ENCODE data around the gene MFAP4. TPM values are rescaled to one million over a fixed set of nuclear protein-coding genes. Genes with fewer than 3 reads are reported as not detected.

The MFAP4 gene
- total RNA-seq, 1 experiment from 2014 or later: not detected

DNA sequence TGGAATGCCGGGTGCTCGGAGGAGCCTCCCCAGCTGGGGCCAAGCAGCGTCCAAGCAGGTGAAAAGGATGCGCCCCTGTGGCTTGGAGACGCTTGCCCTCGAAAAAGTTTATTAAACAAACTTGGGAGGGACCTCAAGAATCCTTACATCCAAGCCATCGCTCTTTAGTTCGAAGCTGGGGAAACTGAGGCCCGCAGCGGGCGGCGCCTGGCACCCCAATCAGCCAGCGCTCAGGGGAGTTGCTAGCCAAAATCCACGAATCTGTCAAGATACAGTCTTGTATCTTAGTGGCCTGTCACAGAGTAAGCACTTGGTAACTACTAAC is 23.9 kb downstream of the MFAP4 start:
- H3K27me3 ChIP-seq (ENCODE audit: low read length): no peaks in the 10 kb centered on the region
- peak overlapping the region; percentile 79 for H3K4me3 ChIP-seq (ENCODE audit: low read length)
- TF ChIP-seq EZH2 (IDR thresholded peaks at IDR 0.05; ENCODE audit: low read length, unreplicated experiment): no peak
- TF ChIP-seq, protein P1, sequence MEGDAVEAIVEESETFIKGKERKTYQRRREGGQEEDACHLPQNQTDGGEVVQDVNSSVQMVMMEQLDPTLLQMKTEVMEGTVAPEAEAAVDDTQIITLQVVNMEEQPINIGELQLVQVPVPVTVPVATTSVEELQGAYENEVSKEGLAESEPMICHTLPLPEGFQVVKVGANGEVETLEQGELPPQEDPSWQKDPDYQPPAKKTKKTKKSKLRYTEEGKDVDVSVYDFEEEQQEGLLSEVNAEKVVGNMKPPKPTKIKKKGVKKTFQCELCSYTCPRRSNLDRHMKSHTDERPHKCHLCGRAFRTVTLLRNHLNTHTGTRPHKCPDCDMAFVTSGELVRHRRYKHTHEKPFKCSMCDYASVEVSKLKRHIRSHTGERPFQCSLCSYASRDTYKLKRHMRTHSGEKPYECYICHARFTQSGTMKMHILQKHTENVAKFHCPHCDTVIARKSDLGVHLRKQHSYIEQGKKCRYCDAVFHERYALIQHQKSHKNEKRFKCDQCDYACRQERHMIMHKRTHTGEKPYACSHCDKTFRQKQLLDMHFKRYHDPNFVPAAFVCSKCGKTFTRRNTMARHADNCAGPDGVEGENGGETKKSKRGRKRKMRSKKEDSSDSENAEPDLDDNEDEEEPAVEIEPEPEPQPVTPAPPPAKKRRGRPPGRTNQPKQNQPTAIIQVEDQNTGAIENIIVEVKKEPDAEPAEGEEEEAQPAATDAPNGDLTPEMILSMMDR (conservative IDR thresholded peaks at IDR 0.05; ENCODE audit: low read depth, low read length): peak; percentile 48; the same call in 1 of the 2 replicates
- no peak for DNase-seq
- no peaks in the 10 kb centered on the region for H3K9me3 ChIP-seq (ENCODE audit: low read length)
- H3F3A ChIP-seq (ENCODE audit: low read length, unreplicated experiment): no peaks in the 10 kb centered on the region
- H2AFZ ChIP-seq (ENCODE audit: low read length): peak overlapping the region; percentile 87
- no peaks in the 10 kb centered on the region for H4K20me1 ChIP-seq (ENCODE audit: low read length)
- H3K27ac ChIP-seq (ENCODE audit: low read length): no peak overlapping the region
- H3K36me3 ChIP-seq (ENCODE audit: low read depth, low read length): no peaks in the 10 kb centered on the region
- H3K4me1 ChIP-seq (ENCODE audit: insufficient read depth, low read length): peaks cover 10% of the 10 kb centered on the region
- peaks cover 4% of the 10 kb centered on the region for H3K79me2 ChIP-seq (ENCODE audit: low read length)
- intact Hi-C loops (cut with micrococcal nuclease): loop anchor here (1.0 to 10.0 kb wide), 3 partner anchors 14 to 402 kb away; no protein-coding TSS in a partner anchor
- POLR2A ChIA-PET (ENCODE audit: unreplicated experiment): interaction anchor here (0.6 to 1.7 kb wide), 3 partner anchors 14 to 40 kb away, joined by 4 to 13 read pairs (median 5); no protein-coding TSS in a partner anchor
- no TSS peak for BruUV-seq (replicated peaks)
- peak overlapping the region; percentile 77 for H3K9ac ChIP-seq (ENCODE audit: low read length)
- CTCF ChIA-PET: interaction anchor here (1.1 to 1.6 kb wide), 6 partner anchors 9 to 399 kb away, joined by 3 to 17 read pairs (median 9); partner anchors contain the start of gene MAPK7
- no peaks in the 10 kb centered on the region for H3K9me2 ChIP-seq (replicated peaks; ENCODE audit: low read length)
- peak overlapping the region; percentile 89 for H3K4me2 ChIP-seq (ENCODE audit: low read length)
- no peak for ATAC-seq

DNA sequence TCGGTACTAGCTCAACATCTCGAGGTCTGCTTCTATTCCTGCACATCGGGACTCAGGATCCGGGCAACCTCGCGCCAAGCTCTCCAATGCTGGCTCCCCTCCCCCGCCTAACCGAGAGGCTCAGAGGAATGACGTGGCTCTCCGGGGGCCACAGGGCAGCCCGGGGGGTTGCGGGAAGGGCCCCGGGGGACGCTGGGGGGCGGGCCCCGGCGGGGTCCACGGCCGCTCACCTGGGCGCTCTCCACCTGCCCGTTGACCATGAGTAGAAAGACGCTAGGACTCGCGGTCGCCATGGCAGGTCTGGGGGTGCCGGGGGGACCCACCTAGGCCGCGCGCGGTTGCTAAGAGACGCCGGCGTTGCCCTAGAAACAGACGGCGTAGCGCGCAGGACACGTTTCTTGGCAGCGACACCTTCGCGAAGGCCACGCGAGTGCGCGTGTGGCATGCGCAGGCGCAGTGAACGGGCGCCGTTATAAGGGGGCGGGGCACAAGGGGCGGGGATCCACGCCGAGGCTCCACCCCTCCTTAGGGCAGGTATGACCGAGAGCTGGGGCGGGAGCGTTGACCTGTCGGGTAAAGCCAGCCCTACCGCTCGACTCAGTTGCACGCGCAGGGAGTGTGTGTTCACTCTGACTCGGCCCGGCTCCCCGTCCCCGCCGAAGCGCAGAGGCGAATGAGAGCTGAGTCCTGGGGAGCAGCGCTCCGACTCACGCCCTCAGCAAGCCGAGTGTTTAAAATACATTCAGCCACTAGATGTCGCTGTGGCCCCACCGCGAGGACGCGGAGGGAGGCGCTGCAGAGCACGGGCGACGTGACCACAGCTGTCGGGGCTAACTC is 24.5 kb downstream of the MFAP4 start, which contains the start of gene B9D1:
B9D1 (minus strand) TSS at position 447 of the 837 bp plus-strand sequence; CDS start at position 293, 154 bp downstream.
- Histone ChIP-seq H3K27ac (ENCODE audit: low read length) (peak within 1 kb of the TSS; percentile 59), H3K9ac (ENCODE audit: low read length) (peak within 1 kb of the TSS; percentile 77), H2AFZ (ENCODE audit: low read length) (peak within 1 kb of the TSS; percentile 87), H3K4me2 (ENCODE audit: low read length) (peak within 1 kb of the TSS; percentile 89), H3K36me3 (ENCODE audit: low read depth, low read length) (no peaks in the 10 kb centered on the region), H3K27me3 (ENCODE audit: low read length) (no peaks in the 10 kb centered on the region), H3K9me2 (replicated peaks; ENCODE audit: low read length) (no peaks in the 10 kb centered on the region), H3K9me3 (ENCODE audit: low read length) (no peaks in the 10 kb centered on the region), H3K4me3 (ENCODE audit: low read length) (peak within 1 kb of the TSS; percentile 79), H3F3A (ENCODE audit: low read length, unreplicated experiment) (no peaks in the 10 kb centered on the region), H4K20me1 (ENCODE audit: low read length) (no peaks in the 10 kb centered on the region), H3K79me2 (ENCODE audit: low read length) (peaks cover 4% of the 10 kb centered on the region), H3K4me1 (ENCODE audit: insufficient read depth, low read length) (peaks cover 10% of the 10 kb centered on the region)
- POLR2A ChIA-PET (ENCODE audit: unreplicated experiment): interaction anchor here (0.6 to 1.7 kb wide), 3 partner anchors 15 to 40 kb away, joined by 4 to 13 read pairs (median 5); no protein-coding TSS in a partner anchor
- no peak for TF ChIP-seq EZH2phosphoT487 (IDR thresholded peaks at IDR 0.05; ENCODE audit: borderline replicate concordance, low read length)
- TF ChIP-seq, protein P1 (conservative IDR thresholded peaks at IDR 0.05; ENCODE audit: low read depth, low read length): peak; percentile 98
- CTCF ChIA-PET: interaction anchor here (1.1 to 1.6 kb wide), 6 partner anchors 9 to 400 kb away, joined by 3 to 17 read pairs (median 9); partner anchors contain the start of gene MAPK7
- BruUV-seq (replicated peaks): no TSS peak
- DNase-seq (peak; percentile 98), ATAC-seq (peak; percentile 83)
- intact Hi-C loops (cut with micrococcal nuclease): loop anchor here (1.0 to 10.0 kb wide), 3 partner anchors 15 to 402 kb away; no protein-coding TSS in a partner anchor
